ENCODE measurements around the gene SETD7.
"Not testable (repeated sequence)": the region's sequence is repeated elsewhere in the genome, so short reads cannot be mapped to it uniquely, and the experiment has no call there.

The SETD7 gene

GRCh38 chr4:139453371-139454110, 102.5 kb downstream of the SETD7 start:
- H3K4me1 Mint-ChIP-seq (ENCODE audit: low read depth) = peaks cover 47% of the 10 kb centered on the region
- H3K9me3 Mint-ChIP-seq = no peaks in the 10 kb centered on the region
- H3K27ac Mint-ChIP-seq = peak overlapping the region; percentile 95
- peaks cover 16% of the 10 kb centered on the region for H3K36me3 Mint-ChIP-seq (ENCODE audit: low read depth)
- H3K4me3 Mint-ChIP-seq = peak overlapping the region; percentile 89
- intact Hi-C loops (cut with micrococcal nuclease) = loop anchor here (5.0 to 10.0 kb wide), 3 partner anchors 36 to 151 kb away; partner anchors contain the start of genes NAA15, NDUFC1 and SETD7
- H3K27me3 Mint-ChIP-seq = no peaks in the 10 kb centered on the region

- Mint-ChIP-seq H3K4me3 (peak overlapping the region; percentile 89), H3K36me3 (ENCODE audit: low read depth) (peaks cover 16% of the 10 kb centered on the region), H3K4me1 (ENCODE audit: low read depth) (peaks cover 43% of the 10 kb centered on the region), H3K9me3 (no peaks in the 10 kb centered on the region), H3K27ac (peak overlapping the region; percentile 95), H3K27me3 (no peaks in the 10 kb centered on the region)
- intact Hi-C loops (cut with micrococcal nuclease) = loop anchor here (5.0 to 10.0 kb wide), 3 partner anchors 36 to 151 kb away; partner anchors contain the start of genes NAA15, NDUFC1 and SETD7
These were observed 103.0 kb downstream of the SETD7 start for GRCh38 chr4:139453041-139453370.

- Mint-ChIP-seq H3K27me3 (no peaks in the 10 kb centered on the region), H3K4me3 (no peak overlapping the region), H3K9me3 (no peaks in the 10 kb centered on the region), H3K27ac (no peak overlapping the region), H3K36me3 (ENCODE audit: low read depth) (peaks cover 16% of the 10 kb centered on the region), H3K4me1 (ENCODE audit: low read depth) (peaks cover 43% of the 10 kb centered on the region)
- intact Hi-C loops (cut with micrococcal nuclease) = loop anchor here (5.0 to 10.0 kb wide), 3 partner anchors 35 to 150 kb away; partner anchors contain the start of genes NAA15, NDUFC1 and SETD7
These were observed 104.0 kb downstream of the SETD7 start for GRCh38 chr4:139451997-139452396.

GRCh38 chr4:139450586-139450985, 105.4 kb downstream of the SETD7 start:
- H3K27me3 Mint-ChIP-seq = no peaks in the 10 kb centered on the region
- no peak overlapping the region for H3K27ac Mint-ChIP-seq
- intact Hi-C loops (cut with micrococcal nuclease) = loop anchor here (5.0 to 10.0 kb wide), 3 partner anchors 33 to 148 kb away; partner anchors contain the start of genes NAA15, NDUFC1 and SETD7
- peaks cover 16% of the 10 kb centered on the region for H3K36me3 Mint-ChIP-seq (ENCODE audit: low read depth)
- peaks cover 8% of the 10 kb centered on the region for H3K9me3 Mint-ChIP-seq
- peaks cover 39% of the 10 kb centered on the region for H3K4me1 Mint-ChIP-seq (ENCODE audit: low read depth)
- no peak overlapping the region for H3K4me3 Mint-ChIP-seq

- H3K27me3 Mint-ChIP-seq; H3K4me3 Mint-ChIP-seq; H3K36me3 Mint-ChIP-seq (ENCODE audit: low read depth); H3K27ac Mint-ChIP-seq; intact Hi-C loops (cut with micrococcal nuclease); H3K9me3 Mint-ChIP-seq: not testable (repeated sequence)
- peaks cover 18% of the 10 kb centered on the region for H3K4me1 Mint-ChIP-seq (ENCODE audit: low read depth)
These were observed 108.9 kb downstream of the SETD7 start for GRCh38 chr4:139447078-139447477.

Measured in dendritic cell treated with granulocyte-macrophage colony-stimulating factor and Interleukin-4, amounts not matched to agents 40 ng/mL and 50 ng/mL, for 4 days (primary cell).